Neural cell (in vitro differentiated cells): ENCODE results near the gene QPCTL.

Source experiments
- EZH2 ChIP-seq: fragments of 200-600, 300-800 bp; shearing (Covaris generic), sonication (generic); IDR thresholded peaks from 2 replicates; pipeline ENCODE4 v1.6.1; 2014; ENCODE audit warnings: antibody characterized with exemption, low read length, borderline replicate concordance, mild to moderate bottlenecking; ENCODE audit not compliant: insufficient read depth, poor library complexity, severe bottlenecking
- POLR2AphosphoS5 ChIP-seq: IDR thresholded peaks from 2 replicates; pipeline ENCODE4 v1.6.1; 2012
- TF ChIP-seq, protein P1 (sequence below): fragments of 450-650 bp; IDR thresholded peaks from 2 replicates; pipeline ENCODE4 v1.5.1; 2014; ENCODE audit warnings: antibody characterized with exemption, mild to moderate bottlenecking, moderate library complexity; ENCODE audit not compliant: poor library complexity, severe bottlenecking

DNA sequence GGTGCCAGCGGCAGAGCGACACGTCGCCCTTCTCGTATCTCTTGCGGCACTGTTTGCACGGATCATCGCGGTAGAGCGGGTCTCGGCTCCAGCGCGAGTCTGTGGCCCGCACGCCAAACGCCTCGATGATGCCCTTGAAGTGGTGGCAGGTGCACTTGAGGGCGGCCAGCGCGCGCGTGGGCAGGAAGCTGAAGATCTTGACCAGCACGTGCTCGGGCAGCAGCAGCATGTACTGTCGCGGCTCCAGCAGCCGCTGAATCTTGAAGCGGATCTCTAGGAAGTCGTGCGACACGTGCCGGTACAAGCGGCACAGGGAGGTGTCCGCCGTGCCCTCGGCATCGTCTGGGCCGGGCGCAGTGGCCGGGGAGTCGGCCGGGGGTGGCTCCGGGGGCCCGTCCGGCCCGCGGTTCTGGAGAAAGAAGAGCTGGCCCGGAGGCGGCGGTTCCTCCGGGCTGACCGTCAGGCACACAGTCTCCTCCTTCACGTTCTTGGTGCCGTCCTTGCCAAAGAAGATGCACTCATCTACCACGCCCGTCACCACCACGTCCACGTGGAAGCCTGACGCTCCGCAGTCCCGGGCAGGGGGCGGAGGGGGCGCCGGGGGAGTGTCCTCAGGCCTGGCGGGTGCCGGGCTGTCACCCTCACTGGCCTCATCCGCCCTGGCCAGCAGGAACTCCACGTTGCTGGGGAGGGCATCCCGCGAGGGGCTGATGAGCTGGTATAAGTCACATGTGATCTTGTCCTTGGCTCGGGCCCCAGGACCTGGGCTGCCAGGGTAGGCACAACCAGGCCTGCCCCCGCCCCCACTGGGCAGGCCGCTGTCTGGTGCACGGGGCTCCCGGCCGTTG lies 19.6 kb downstream of the QPCTL start:
- TF ChIP-seq POLR2AphosphoS5: no peak
- TF ChIP-seq, protein P1, sequence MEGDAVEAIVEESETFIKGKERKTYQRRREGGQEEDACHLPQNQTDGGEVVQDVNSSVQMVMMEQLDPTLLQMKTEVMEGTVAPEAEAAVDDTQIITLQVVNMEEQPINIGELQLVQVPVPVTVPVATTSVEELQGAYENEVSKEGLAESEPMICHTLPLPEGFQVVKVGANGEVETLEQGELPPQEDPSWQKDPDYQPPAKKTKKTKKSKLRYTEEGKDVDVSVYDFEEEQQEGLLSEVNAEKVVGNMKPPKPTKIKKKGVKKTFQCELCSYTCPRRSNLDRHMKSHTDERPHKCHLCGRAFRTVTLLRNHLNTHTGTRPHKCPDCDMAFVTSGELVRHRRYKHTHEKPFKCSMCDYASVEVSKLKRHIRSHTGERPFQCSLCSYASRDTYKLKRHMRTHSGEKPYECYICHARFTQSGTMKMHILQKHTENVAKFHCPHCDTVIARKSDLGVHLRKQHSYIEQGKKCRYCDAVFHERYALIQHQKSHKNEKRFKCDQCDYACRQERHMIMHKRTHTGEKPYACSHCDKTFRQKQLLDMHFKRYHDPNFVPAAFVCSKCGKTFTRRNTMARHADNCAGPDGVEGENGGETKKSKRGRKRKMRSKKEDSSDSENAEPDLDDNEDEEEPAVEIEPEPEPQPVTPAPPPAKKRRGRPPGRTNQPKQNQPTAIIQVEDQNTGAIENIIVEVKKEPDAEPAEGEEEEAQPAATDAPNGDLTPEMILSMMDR: no peak
- TF ChIP-seq EZH2: no peak
